ENCODE results near the gene GPC6. TPM values are rescaled to one million over a fixed set of nuclear protein-coding genes. Genes with fewer than 3 reads are reported as not detected.

Gene GPC6
- total and polyA plus RNA-seq, 5 donors from 2014 or later, result not detected

DNA sequence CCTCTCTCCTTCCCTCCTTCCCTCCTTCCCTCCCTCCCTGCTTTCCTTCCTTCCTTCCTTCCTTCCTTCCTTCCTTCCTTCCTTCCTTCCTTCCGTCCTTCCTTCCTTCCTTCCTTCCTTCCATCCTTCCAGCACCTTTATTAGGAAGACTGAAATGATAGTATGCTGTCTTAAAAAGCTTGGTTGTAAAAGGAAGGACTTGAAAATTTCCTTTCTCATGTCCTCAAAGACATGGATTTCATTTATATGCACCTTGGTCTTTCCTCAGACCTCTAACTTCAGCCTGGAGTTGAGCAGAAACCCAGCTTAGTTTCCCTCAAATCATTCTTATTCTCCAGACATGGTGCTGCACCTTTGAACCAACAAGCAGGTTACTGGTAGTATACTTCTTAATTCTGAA lies 141.7 kb downstream of the GPC6 start:
- Histone ChIP-seq H3K27me3 (ENCODE audit: control insufficient read depth, insufficient read depth, low read length) (no peaks in the 10 kb centered on the region), H3K27ac (ENCODE audit: insufficient read depth, low read length, poor library complexity, severe bottlenecking) (no peak overlapping the region), H3K4me3 (ENCODE audit: low read depth, low read length) (no peak overlapping the region), H3K9me3 (ENCODE audit: control insufficient read depth in 2 of 2, low read length in 2 of 2) (no peaks in the 10 kb centered on the region), H3K4me1 (ENCODE audit: control insufficient read depth, insufficient read depth, low read length, poor library complexity, severe bottlenecking) (no peaks in the 10 kb centered on the region), H3K36me3 (ENCODE audit: control insufficient read depth, insufficient read depth, low read length) (no peaks in the 10 kb centered on the region)
- Mint-ChIP-seq H3K27ac (no peak overlapping the region), H3K9me3 (peaks cover 0 to 11% (median 3%) of the 10 kb centered on the region in 7 donors), H3K4me3 (no peak overlapping the region), H3K27me3 (no peaks in the 10 kb centered on the region), H3K36me3 (no peaks in the 10 kb centered on the region), H3K4me1 (no peaks in the 10 kb centered on the region)
- no peak for DNase-seq
- ATAC-seq (ENCODE audit: low read depth in 2 of 2), result no peak

DNA sequence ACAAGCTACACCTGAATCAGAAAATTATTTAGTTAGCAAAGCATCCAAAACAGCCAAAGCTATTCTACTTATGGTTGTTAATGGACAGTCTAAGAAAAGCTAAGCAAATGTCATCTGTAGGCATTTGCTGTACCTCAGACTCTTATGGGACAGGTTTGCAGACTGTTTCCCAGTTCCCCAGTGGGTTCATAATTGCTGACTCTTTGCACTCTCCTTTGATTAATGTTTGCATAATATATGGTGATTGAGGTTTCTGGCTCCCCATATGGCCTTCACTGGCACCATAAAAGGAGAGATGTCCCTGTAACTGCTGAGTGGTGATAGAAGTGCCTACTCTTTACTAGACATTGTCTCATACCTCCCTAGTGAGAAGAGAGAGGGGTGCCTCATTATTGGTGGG lies 142.1 kb downstream of the GPC6 start:
- no peak overlapping the region for H3K27ac ChIP-seq (ENCODE audit: insufficient read depth, low read length, poor library complexity, severe bottlenecking)
- Mint-ChIP-seq H3K9me3 (peaks cover 0 to 11% (median 3%) of the 10 kb centered on the region in 7 donors), H3K27ac (no peak overlapping the region), H3K36me3 (no peaks in the 10 kb centered on the region), H3K27me3 (no peaks in the 10 kb centered on the region), H3K4me3 (no peak overlapping the region), H3K4me1 (no peaks in the 10 kb centered on the region)
- ATAC-seq (ENCODE audit: low read depth in 2 of 2), result no peak
- H3K27me3 ChIP-seq (ENCODE audit: control insufficient read depth, insufficient read depth, low read length), result no peaks in the 10 kb centered on the region
- H3K4me1 ChIP-seq (ENCODE audit: control insufficient read depth, insufficient read depth, low read length, poor library complexity, severe bottlenecking), result no peaks in the 10 kb centered on the region
- no peak overlapping the region for H3K4me3 ChIP-seq (ENCODE audit: low read depth, low read length)
- H3K36me3 ChIP-seq (ENCODE audit: control insufficient read depth, insufficient read depth, low read length), result no peaks in the 10 kb centered on the region
- H3K9me3 ChIP-seq (ENCODE audit: control insufficient read depth in 2 of 2, low read length in 2 of 2), result no peaks in the 10 kb centered on the region
- no peak for DNase-seq

DNA sequence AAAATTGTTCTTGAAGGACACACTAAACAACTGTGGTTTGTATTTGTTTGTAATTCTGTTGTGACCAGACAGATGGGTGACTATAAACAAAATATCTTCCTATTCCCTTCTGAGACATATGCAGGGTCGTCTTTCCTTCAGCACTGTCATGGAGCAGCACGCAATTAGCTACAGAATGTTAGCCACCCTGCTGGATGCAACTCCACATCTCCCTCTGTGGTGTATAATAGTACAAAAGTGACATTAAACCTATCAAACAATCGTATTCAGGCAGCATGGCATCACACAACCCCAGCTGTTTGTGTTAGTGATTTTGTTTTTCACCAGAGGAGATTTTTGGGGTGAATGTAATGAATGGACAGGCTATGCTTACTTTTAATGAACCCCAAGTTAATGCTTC lies 146.2 kb downstream of the GPC6 start:
- H3K9me3 ChIP-seq (ENCODE audit: control insufficient read depth in 2 of 2, low read length in 2 of 2), result no peaks in the 10 kb centered on the region
- Mint-ChIP-seq H3K27me3 (no peaks in the 10 kb centered on the region), H3K4me3 (no peak overlapping the region), H3K4me1 (no peaks in the 10 kb centered on the region), H3K9me3 (peaks cover 0 to 4% (median 1%) of the 10 kb centered on the region in 7 donors), H3K27ac (no peak overlapping the region), H3K36me3 (no peaks in the 10 kb centered on the region)
- H3K27ac ChIP-seq (ENCODE audit: insufficient read depth, low read length, poor library complexity, severe bottlenecking), result no peak overlapping the region
- H3K36me3 ChIP-seq (ENCODE audit: control insufficient read depth, insufficient read depth, low read length), result no peaks in the 10 kb centered on the region
- DNase-seq (no peak), ATAC-seq (ENCODE audit: low read depth in 2 of 2) (no peak)
- no peaks in the 10 kb centered on the region for H3K27me3 ChIP-seq (ENCODE audit: control insufficient read depth, insufficient read depth, low read length)
- no peak overlapping the region for H3K4me3 ChIP-seq (ENCODE audit: low read depth, low read length)
- no peaks in the 10 kb centered on the region for H3K4me1 ChIP-seq (ENCODE audit: control insufficient read depth, insufficient read depth, low read length, poor library complexity, severe bottlenecking)

DNA sequence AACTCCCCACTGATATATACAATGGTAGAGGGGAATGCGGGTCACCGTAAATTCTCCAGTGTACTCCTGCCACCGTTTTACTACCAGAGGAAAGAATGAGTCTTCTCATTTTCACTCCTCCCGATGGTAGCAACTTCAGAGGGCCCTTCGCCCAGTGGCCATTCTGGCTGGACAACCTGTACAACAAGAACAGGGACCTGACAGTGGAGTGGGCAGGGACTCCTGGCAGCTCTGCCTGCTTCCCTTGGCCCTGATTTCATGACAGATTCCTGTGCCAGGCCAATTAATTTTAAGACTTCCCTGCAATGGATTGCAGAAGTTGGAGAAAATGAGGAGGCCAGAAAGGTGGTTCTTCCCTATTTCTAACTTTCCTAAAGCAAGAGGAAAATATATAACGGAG lies 148.9 kb downstream of the GPC6 start:
- no peak overlapping the region for H3K27ac Mint-ChIP-seq
- no peak overlapping the region for H3K27ac ChIP-seq (ENCODE audit: insufficient read depth, low read length, poor library complexity, severe bottlenecking)
- H3K4me1 Mint-ChIP-seq, result no peaks in the 10 kb centered on the region
- H3K27me3 Mint-ChIP-seq, result no peaks in the 10 kb centered on the region
- ATAC-seq (ENCODE audit: low read depth in 2 of 2), result no peak
- H3K4me3 Mint-ChIP-seq, result no peak overlapping the region
- peaks cover 0 to 4% (median 0%) of the 10 kb centered on the region in 7 donors for H3K9me3 Mint-ChIP-seq
- no peaks in the 10 kb centered on the region for H3K4me1 ChIP-seq (ENCODE audit: control insufficient read depth, insufficient read depth, low read length, poor library complexity, severe bottlenecking)
- H3K9me3 ChIP-seq (ENCODE audit: control insufficient read depth in 2 of 2, low read length in 2 of 2), result no peaks in the 10 kb centered on the region
- no peak for DNase-seq
- no peaks in the 10 kb centered on the region for H3K36me3 ChIP-seq (ENCODE audit: control insufficient read depth, insufficient read depth, low read length)
- H3K4me3 ChIP-seq (ENCODE audit: low read depth, low read length), result no peak overlapping the region
- H3K27me3 ChIP-seq (ENCODE audit: control insufficient read depth, insufficient read depth, low read length), result no peaks in the 10 kb centered on the region
- H3K36me3 Mint-ChIP-seq, result no peaks in the 10 kb centered on the region

DNA sequence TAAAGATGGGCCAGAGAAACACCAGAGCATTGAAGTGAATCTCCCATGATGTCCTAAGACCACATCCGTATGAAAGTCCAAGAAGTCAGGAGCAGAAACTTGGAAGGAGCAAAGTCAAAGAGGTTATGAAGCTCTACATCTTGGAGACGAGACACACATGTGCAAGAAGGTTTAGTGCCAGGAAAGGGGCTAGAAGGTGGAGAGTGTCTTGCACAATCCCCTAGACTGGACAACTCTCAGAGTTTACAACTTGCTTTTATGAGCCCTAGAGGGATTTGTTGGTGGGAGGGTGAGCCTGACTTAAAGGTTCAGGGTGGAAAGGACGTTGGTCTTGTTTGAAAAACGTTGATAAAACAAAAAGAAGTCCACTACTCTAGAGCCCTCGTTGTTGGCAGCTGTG lies 150.6 kb downstream of the GPC6 start:
- Histone ChIP-seq H3K27ac (ENCODE audit: insufficient read depth, low read length, poor library complexity, severe bottlenecking) (no peak overlapping the region), H3K36me3 (ENCODE audit: control insufficient read depth, insufficient read depth, low read length) (no peaks in the 10 kb centered on the region), H3K4me3 (ENCODE audit: low read depth, low read length) (no peak overlapping the region), H3K9me3 (ENCODE audit: control insufficient read depth in 2 of 2, low read length in 2 of 2) (no peaks in the 10 kb centered on the region), H3K27me3 (ENCODE audit: control insufficient read depth, insufficient read depth, low read length) (no peaks in the 10 kb centered on the region), H3K4me1 (ENCODE audit: control insufficient read depth, insufficient read depth, low read length, poor library complexity, severe bottlenecking) (no peaks in the 10 kb centered on the region)
- Mint-ChIP-seq H3K36me3 (no peaks in the 10 kb centered on the region), H3K27me3 (no peaks in the 10 kb centered on the region), H3K4me3 (no peak overlapping the region), H3K27ac (no peak overlapping the region), H3K4me1 (no peaks in the 10 kb centered on the region), H3K9me3 (peaks cover 0 to 2% (median 0%) of the 10 kb centered on the region in 7 donors)
- no peak for DNase-seq
- ATAC-seq (ENCODE audit: low read depth in 2 of 2), result no peak

DNA sequence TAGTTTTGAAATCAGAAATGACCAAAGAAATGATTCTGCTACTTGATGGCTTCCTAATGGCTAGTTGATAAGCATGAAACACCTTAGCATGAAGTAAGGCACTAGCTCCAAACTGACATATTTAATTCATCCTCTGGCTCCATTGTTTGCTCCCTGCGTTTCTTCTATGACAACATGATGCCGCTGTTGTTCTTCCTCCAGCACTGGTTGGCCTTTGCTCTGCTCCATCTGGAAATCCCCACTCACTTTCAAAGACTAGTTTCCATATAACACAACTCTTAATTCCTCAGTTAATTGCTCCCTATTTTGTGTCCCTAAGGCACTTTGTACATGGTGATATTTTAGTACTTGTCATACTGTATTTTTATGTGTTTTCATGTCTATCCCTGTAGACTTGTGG lies 151.6 kb downstream of the GPC6 start:
- Mint-ChIP-seq H3K27ac (no peak overlapping the region), H3K36me3 (no peaks in the 10 kb centered on the region), H3K9me3 (peaks cover 0 to 1% (median 0%) of the 10 kb centered on the region in 7 donors), H3K4me1 (no peaks in the 10 kb centered on the region), H3K27me3 (no peaks in the 10 kb centered on the region), H3K4me3 (no peak overlapping the region)
- Histone ChIP-seq H3K36me3 (ENCODE audit: control insufficient read depth, insufficient read depth, low read length) (no peaks in the 10 kb centered on the region), H3K9me3 (ENCODE audit: control insufficient read depth in 2 of 2, low read length in 2 of 2) (no peaks in the 10 kb centered on the region), H3K27ac (ENCODE audit: insufficient read depth, low read length, poor library complexity, severe bottlenecking) (no peak overlapping the region), H3K4me3 (ENCODE audit: low read depth, low read length) (no peak overlapping the region), H3K27me3 (ENCODE audit: control insufficient read depth, insufficient read depth, low read length) (no peaks in the 10 kb centered on the region), H3K4me1 (ENCODE audit: control insufficient read depth, insufficient read depth, low read length, poor library complexity, severe bottlenecking) (no peaks in the 10 kb centered on the region)
- ATAC-seq (ENCODE audit: low read depth in 2 of 2) (no peak), DNase-seq (no peak)

DNA sequence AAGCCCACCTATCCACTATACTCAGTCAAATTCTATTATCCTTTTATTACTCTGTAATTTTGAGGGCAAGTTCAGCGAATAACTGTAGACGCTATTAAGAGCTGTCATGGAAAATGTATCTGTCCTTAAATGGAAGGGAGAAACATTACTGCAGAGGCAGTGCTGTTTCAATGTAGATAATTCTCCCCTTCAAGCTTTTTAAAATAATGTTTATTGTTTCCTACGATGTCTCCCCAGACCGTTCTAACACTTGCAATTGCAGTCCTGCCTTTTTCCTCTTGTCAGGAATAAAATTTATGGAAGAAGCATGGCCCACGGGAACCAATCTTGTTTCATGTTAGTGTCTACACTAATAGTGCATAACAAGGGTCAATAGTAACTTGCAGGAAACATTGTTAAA lies 159.5 kb downstream of the GPC6 start:
- Histone ChIP-seq H3K36me3 (ENCODE audit: control insufficient read depth, insufficient read depth, low read length) (no peaks in the 10 kb centered on the region), H3K27ac (ENCODE audit: insufficient read depth, low read length, poor library complexity, severe bottlenecking) (no peak overlapping the region), H3K27me3 (ENCODE audit: control insufficient read depth, insufficient read depth, low read length) (no peaks in the 10 kb centered on the region), H3K4me1 (ENCODE audit: control insufficient read depth, insufficient read depth, low read length, poor library complexity, severe bottlenecking) (no peaks in the 10 kb centered on the region), H3K9me3 (ENCODE audit: control insufficient read depth in 2 of 2, low read length in 2 of 2) (no peaks in the 10 kb centered on the region), H3K4me3 (ENCODE audit: low read depth, low read length) (no peak overlapping the region)
- Mint-ChIP-seq H3K4me1 (no peaks in the 10 kb centered on the region), H3K27me3 (no peaks in the 10 kb centered on the region), H3K4me3 (no peak overlapping the region), H3K27ac (no peak overlapping the region), H3K9me3 (peaks cover 0 to 6% (median 1%) of the 10 kb centered on the region in 7 donors), H3K36me3 (no peaks in the 10 kb centered on the region)
- no peak for DNase-seq
- ATAC-seq (ENCODE audit: low read depth in 2 of 2), result no peak

DNA sequence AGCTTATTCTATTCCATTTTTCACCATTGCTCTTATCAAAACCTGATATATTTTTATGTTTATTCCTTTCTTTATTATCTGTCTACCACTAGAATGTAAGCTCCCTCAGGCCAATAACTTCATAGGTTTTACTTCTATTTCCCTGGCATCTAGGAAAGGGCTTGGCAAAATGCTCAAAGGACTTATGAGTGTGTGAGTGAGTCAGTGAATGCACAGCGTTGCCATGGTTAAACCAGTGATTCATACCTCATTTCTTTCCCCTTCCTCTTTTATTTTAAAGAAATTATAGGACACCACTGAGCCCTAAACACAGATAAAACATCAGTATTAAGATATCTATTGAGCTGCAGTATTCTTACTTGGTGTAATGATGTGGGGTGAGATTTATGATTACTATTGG lies 162.1 kb downstream of the GPC6 start:
- Mint-ChIP-seq H3K27ac (no peak overlapping the region), H3K4me1 (no peaks in the 10 kb centered on the region), H3K36me3 (no peaks in the 10 kb centered on the region), H3K27me3 (no peaks in the 10 kb centered on the region), H3K9me3 (peaks cover 0 to 5% (median 3%) of the 10 kb centered on the region in 7 donors), H3K4me3 (no peak overlapping the region)
- Histone ChIP-seq H3K27ac (ENCODE audit: insufficient read depth, low read length, poor library complexity, severe bottlenecking) (no peak overlapping the region), H3K36me3 (ENCODE audit: control insufficient read depth, insufficient read depth, low read length) (no peaks in the 10 kb centered on the region), H3K4me3 (ENCODE audit: low read depth, low read length) (no peak overlapping the region), H3K9me3 (ENCODE audit: control insufficient read depth in 2 of 2, low read length in 2 of 2) (no peaks in the 10 kb centered on the region), H3K4me1 (ENCODE audit: control insufficient read depth, insufficient read depth, low read length, poor library complexity, severe bottlenecking) (no peaks in the 10 kb centered on the region), H3K27me3 (ENCODE audit: control insufficient read depth, insufficient read depth, low read length) (no peaks in the 10 kb centered on the region)
- ATAC-seq (ENCODE audit: low read depth in 2 of 2), result no peak
- DNase-seq, result no peak

Measured in CD4-positive, CD25-positive, alpha-beta regulatory T cell (primary cell).